ENCODE results near the gene GET4. TPM values are rescaled to one million over a fixed set of nuclear protein-coding genes. Genes with fewer than 3 reads are reported as not detected.
"Not testable (repeated sequence)": the region's sequence is repeated elsewhere in the genome, so short reads cannot be mapped to it uniquely, and the experiment has no call there.

The GET4 gene
- total RNA-seq, 1 experiment from 2014 or later = 253 TPM

- no peak for DNase-seq (ENCODE audit: low spot score)
Observed at GRCh38 chr7:899806-900205, 23.5 kb downstream of the GET4 start.

DNA sequence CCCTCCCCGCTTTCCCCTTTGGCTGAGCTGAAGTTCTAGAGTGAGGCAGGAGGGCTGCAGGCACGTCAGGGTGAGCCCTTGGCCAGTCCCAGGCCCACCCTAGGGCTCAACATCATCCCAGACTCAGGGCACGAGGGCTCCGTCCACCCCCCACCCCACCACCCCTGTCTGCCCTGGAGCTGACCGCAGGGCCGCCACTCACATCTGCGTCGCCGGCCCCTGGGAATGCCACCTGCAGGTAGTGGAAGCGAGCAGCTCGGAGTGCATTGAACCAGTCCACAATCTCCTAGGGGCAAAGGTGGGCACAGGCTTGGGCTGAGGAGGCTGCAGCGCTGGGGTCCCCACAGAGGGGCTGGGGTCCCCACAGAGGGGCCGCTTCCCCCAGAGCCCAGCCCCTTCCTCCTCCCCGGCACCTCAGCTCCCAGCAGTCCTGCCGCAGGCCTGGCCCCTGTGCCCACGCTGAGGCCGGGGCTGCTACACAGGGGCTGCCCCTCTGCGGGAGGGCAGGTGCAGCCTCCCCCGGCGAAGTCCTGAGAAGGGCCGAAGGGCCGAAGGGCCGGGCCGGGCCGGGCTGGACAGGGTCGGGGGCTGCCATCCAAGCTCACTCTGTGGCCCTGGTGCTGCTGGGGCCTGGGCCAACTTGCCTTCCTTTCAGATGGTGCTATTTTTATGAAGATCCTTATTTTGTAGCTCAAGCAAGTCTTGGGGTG is 24.1 kb downstream of the GET4 start:
- no peak for DNase-seq (ENCODE audit: low spot score)

DNA sequence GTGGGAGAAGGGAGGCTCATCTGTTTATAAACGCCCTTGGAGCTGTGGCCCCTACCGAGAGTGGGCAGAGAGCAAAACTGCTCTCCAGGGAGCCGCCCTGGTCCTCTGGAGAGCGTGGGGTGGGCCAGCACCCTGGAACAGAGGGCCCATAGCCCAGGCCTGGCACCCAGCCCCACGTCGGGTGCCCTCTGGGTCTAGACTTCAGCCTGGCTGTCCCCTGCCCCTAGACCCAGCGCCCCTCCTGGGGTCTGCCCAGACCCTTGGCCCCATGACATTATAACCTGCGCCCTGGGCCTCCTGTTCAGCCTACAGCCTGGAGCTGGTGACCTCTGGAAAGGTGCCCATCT is 24.7 kb downstream of the GET4 start:
- DNase-seq (ENCODE audit: low spot score) = no peak

GRCh38 chr7:901388-902154 is 25.2 kb downstream of the GET4 start:
- peak; percentile 97 for DNase-seq (ENCODE audit: low spot score)

GRCh38 chr7:902996-903395 is 26.6 kb downstream of the GET4 start:
- DNase-seq (ENCODE audit: low spot score) = no peak

- no peak for DNase-seq (ENCODE audit: low spot score)
Observed at GRCh38 chr7:903921-904755, 27.8 kb downstream of the GET4 start.

DNA sequence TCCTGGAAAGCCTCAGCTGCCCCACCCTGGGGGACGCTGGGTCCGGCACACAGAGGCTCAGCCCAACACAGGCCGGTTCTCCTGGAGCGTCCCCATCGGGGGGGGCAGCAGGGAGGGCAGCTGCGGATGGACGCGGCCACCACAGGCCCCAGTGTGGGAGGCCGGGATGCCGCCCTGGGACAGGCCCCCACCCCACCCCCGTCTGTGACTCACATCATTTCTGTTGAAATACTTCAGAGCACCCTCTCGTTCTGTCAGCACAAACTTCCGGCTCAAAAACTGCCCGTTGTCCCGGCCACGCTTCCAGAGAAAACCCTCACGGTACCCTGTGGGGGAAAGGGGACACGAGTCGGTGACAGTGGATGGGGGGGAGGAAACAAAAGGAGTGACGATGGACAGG is 28.5 kb downstream of the GET4 start:
- no peak for DNase-seq (ENCODE audit: low spot score)

- no peak for DNase-seq (ENCODE audit: low spot score)
Observed at GRCh38 chr7:906776-907157, 30.4 kb downstream of the GET4 start.

- DNase-seq (ENCODE audit: low spot score) = no peak
Observed at GRCh38 chr7:907158-907980, 31.0 kb downstream of the GET4 start.

GRCh38 chr7:908159-908581 is 31.8 kb downstream of the GET4 start:
- DNase-seq (ENCODE audit: low spot score) = no peak

DNA sequence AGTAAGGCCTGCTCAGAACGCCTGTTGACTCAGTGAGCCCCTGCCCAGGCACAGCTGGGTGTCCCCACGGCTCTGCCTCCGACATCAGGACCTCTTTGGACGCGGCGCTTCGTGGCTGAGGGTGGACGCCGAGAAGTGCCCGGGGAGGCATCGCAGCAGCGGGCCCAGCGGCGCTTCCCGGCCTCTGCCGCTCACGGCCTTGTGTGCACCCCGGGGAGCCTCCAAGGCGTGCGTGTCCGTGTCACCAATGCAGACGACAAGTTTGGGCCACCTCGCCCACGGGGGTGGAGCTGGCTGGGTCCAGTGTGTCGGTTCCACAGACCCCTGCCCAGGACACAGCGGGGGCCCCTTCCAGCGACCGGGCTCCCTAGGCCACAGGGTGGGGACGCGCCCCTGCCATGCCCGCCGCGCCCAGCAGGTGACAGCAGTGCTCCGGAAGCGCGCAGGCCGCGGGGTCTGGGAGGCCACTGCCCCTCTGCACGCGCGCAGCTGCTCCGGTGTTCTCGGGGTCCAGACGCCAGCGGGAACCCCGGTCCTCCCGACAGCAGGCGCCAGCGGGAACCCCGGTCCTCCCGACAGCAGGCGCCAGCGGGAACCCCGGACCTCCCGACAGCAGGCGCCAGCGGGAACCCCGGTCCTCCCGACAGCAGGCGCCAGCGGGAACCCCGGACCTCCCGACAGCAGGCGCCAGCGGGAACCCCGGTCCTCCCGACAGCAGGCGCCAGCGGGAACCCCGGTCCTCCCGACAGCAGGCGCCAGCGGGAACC is 32.4 kb downstream of the GET4 start:
- not testable (repeated sequence) for DNase-seq (ENCODE audit: low spot score)

DNA sequence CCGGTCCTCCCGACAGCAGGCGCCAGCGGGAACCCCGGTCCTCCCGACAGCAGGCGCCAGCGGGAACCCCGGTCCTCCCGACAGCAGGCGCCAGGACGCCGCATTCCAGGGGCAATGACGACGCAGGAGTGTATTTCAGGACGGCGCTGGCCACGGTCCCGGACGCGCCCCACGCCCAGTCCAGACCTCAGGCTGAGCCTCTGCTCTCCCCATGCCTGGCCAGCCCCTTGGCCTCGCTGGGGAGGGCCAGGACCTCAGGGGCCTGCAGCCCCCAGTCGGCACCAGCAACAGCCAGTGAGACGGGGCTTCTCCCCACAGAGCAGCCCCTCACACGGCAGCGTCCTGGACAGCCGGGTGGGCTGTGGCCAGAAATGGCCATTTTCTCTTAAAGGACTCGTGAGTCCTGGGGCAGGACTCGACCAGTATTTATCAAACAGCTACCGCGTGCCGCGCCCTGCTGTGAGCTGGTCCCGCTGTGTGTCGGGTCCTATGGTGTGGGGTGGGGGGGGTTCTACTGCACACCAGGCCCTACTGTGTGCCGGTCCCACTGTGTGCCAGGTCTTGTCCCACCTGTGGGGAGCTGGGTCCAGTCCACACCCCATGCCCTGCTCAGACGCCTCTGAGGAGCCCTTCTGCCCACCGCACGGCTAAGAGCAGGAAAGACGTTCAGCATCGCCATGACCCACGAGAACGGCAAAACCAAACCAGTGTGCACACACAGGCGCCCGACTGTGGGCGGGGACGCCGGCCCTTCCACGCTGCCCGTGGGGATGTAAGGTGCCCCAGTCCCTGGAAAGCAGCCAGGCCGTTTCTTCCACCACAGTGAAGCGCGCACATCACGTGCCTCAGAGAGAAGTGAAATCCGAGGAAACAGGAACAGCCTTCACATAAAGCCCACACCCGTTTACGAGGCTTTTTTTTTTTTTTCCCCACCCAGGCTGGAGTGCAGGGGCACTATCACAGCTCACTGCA is 33.3 kb downstream of the GET4 start:
- DNase-seq (ENCODE audit: low spot score) = no peak

DNA sequence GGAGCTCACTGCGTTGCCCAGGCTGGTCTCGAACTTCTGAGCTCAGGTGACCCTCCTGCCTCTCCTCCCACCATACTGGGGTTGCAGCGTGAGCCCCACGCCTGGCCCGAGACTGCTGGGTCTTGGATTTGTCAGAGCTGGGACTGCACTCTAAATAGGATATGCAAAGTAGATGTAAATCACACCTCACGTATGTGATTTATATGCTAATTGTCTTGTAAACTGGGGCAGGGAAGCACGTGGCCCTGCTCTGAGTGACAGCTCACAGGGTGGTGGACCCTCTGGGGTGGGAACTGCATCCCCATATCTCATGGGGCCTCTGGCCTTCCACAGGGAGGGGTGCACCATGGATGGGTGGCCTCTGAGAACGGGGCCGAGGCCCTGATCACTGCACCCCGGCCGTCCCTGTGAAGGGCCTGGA is 34.1 kb downstream of the GET4 start:
- no peak for DNase-seq (ENCODE audit: low spot score)

GRCh38 chr7:910931-911431 is 34.6 kb downstream of the GET4 start:
- no peak for DNase-seq (ENCODE audit: low spot score)

DNA sequence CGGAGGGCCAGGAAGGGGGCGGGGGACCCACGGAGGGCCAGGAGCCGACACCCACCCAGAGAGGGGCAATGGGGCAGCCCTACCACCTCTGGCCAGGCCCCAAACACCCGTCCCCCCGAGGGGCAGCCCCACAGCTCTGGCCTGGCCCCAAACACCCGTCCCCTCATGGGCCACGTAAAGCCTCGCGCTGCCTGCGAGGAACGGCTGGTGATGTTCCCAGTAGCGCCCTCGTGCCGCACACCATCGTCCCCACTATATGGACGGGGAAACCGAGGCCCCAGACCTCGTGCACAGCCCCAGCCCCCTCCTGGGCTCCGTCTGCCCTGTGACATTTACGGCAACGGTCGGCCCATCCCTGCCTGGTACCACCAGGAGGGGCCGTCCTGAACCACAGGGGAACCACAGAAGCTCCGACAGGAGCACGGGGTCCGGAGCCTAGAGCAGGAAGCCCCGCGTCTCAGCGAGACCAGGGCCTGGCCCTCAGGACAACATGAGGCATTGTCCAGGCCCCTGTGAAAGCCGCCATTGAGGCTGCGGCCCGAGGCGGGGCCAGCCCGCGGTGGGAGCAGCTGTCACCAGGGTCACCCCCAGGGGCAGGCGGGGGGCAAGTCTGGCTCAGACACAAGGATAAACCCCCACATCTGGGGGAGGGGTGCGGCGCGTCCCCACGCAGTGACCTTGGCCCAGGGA is 35.6 kb downstream of the GET4 start:
- no peak for DNase-seq (ENCODE audit: low spot score)

DNA sequence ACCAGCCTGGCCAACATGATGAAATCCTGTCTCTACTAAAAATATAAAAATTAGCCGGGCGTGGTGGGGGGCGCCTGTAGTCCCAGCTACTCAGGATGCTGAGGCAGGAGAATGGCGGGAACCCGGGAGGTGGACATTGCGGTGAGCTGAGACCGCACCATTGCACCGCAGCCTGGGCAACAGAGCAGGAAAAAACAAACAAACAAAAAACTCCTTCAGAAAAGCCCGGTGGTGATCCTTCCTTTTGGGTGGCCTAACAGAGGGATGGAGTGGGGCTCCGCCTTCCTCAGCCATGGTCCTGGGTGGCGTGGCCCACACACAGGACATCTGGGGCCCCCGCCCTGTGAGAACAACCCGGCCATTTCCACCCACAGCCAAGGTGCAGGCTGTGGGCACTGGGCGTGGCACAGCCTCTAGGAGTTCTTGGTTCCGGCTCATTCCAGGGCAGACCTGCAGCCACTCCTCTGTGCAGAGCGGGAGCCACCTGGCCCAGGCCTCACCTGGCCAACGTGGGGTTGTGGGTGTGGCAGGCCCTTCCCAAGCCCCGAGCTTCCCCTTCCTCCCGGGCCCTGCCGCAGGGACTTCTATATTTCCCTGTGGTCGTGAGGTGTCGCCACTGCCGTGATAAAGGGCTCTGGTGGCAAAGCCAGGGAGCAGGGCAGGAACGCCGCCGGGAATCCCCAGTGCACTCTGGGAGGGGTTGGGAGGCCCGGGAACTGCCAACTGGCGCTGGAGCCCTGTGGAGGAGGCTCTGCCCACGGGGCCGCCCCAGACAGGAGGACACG is 37.6 kb downstream of the GET4 start:
- peak; percentile 98 for DNase-seq (ENCODE audit: low spot score)

DNA sequence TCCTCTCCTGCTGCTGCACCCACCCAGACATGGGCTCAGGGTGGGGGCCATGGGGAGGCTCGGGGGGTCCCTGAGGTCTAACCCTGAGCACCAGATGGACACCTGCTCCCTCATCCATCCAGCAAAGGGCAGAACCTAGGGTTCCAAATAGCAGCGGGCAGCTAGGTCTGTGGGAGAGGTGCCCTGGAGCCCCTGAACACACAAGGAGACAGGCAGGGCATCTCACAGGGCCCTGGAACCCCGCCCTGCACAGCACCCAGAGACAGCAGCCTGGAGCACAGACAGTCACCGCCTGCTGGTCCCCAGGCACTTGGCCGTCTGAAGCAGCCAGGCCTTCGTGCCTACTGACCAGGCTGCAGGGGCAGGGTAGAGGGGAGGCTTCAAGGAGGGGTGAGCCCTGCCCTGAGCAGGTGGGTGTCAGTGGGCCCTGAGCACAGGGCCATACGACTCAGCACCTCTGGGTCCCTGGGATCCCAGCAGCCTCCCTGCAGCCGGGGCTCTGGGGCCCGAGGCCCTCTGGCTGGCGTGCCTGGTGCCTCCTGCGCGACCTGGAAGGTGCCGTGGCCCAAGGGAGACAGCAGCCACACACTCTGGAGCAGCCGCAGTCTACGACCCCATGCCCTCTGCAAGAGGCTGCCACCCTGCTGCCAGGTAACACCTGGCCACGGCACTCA is 38.3 kb downstream of the GET4 start:
- peak; percentile 67 for DNase-seq (ENCODE audit: low spot score)
